SK-N-SH treated with all-trans-retinoic acid at 6 μM for 48 hours (cell line): ENCODE data around the gene MMUT.

ENCODE experiments used
- ATAC-seq: fragments of 200-7000 bp; cut with Tn5 transposase; 3 replicates; pipeline ENCODE4 v1.9.1; 2020; ENCODE audit warnings: mild to moderate bottlenecking, moderate library complexity
- ARNTL ChIP-seq: fragments of 450-650 bp; formaldehyde crosslinking; IDR thresholded peaks from 2 replicates; pipeline ENCODE4 v1.5.0; 2020; ENCODE audit warnings: low read depth, mild to moderate bottlenecking, moderate library complexity, borderline replicate concordance
- CREB5 ChIP-seq: fragments of 250-450 bp; sonication (Bioruptor Pico); IDR thresholded peaks from 2 replicates; pipeline ENCODE4 v1.5.1; 2020; ENCODE audit warnings: low read depth, mild to moderate bottlenecking, moderate library complexity
- CSDC2 ChIP-seq: fragments of 250-450 bp; sonication (Bioruptor Pico); IDR thresholded peaks from 2 replicates; pipeline ENCODE4 v1.5.0; 2020; ENCODE audit warnings: mild to moderate bottlenecking, moderate library complexity
- CSRNP3 ChIP-seq: fragments of 250-450 bp; sonication (Bioruptor Pico); IDR thresholded peaks from 2 replicates; pipeline ENCODE4 v1.5.1; 2021; ENCODE audit warnings: mild to moderate bottlenecking, moderate library complexity
- ESRRG ChIP-seq: fragments of 250-450 bp; sonication (Bioruptor Pico); IDR thresholded peaks from 2 replicates; pipeline ENCODE4 v1.6.1; 2021; ENCODE audit warnings: mild to moderate bottlenecking
- GLIS3 ChIP-seq: fragments of 250-450 bp; sonication (Bioruptor Pico); IDR thresholded peaks from 2 replicates; pipeline ENCODE4 v1.5.0; 2020; ENCODE audit warnings: mild to moderate bottlenecking, moderate library complexity
- ISL1 ChIP-seq: fragments of 250-450 bp; sonication (Bioruptor Pico); IDR thresholded peaks from 2 replicates; pipeline ENCODE4 v2.1.2; 2022; ENCODE audit warnings: mild to moderate bottlenecking, moderate library complexity
- OSR1 ChIP-seq: fragments of 250-450 bp; sonication (Bioruptor Pico); IDR thresholded peaks from 2 replicates; pipeline ENCODE4 v1.8.0; 2022; ENCODE audit warnings: moderate library complexity, mild to moderate bottlenecking, inconsistent platforms
- POU6F1 ChIP-seq: fragments of 250-450 bp; sonication (Bioruptor Pico); IDR thresholded peaks from 2 replicates; pipeline ENCODE4 v1.8.0; 2021; ENCODE audit warnings: low read depth, mild to moderate bottlenecking, moderate library complexity, borderline replicate concordance
- PPARA ChIP-seq: fragments of 250-450 bp; sonication (Bioruptor Pico); IDR thresholded peaks from 2 replicates; pipeline ENCODE4 v1.5.0; 2020; ENCODE audit warnings: mild to moderate bottlenecking, borderline replicate concordance
- RARB ChIP-seq: fragments of 250-450 bp; sonication (Bioruptor Pico); IDR thresholded peaks from 2 replicates; pipeline ENCODE4 v1.8.0; 2021; ENCODE audit warnings: mild to moderate bottlenecking, moderate library complexity
- SNAI2 ChIP-seq: fragments of 250-450 bp; sonication (Bioruptor Pico); IDR thresholded peaks from 2 replicates; pipeline ENCODE4 v1.5.0; 2020; ENCODE audit warnings: mild to moderate bottlenecking, moderate library complexity
- TCF4 ChIP-seq: fragments of 250-450 bp; sonication (Bioruptor Pico); IDR thresholded peaks from 2 replicates; pipeline ENCODE4 v1.8.0; 2021; ENCODE audit warnings: mild to moderate bottlenecking, moderate library complexity, borderline replicate concordance
- TOX ChIP-seq: fragments of 250-450 bp; sonication (Bioruptor Pico); IDR thresholded peaks from 2 replicates; pipeline ENCODE4 v1.8.0; 2021; ENCODE audit warnings: mild to moderate bottlenecking, moderate library complexity, borderline replicate concordance
- ZFP3 ChIP-seq: fragments of 250-450 bp; sonication (Bioruptor Pico); IDR thresholded peaks from 2 replicates; pipeline ENCODE4 v1.5.0; 2020; ENCODE audit warnings: mild to moderate bottlenecking, moderate library complexity
- ZFP30 ChIP-seq: fragments of 450-650 bp; formaldehyde crosslinking; IDR thresholded peaks from 2 replicates; pipeline ENCODE4 v1.5.0; 2022; ENCODE audit warnings: mild to moderate bottlenecking, moderate library complexity
- ZNF565 ChIP-seq: fragments of 450-650 bp; formaldehyde crosslinking; conservative IDR thresholded peaks from 2 replicates; pipeline ENCODE4 v1.5.0; 2020; ENCODE audit warnings: low read depth, mild to moderate bottlenecking, moderate library complexity
- ZNF70 ChIP-seq: fragments of 450-650 bp; formaldehyde crosslinking; IDR thresholded peaks from 2 replicates; pipeline ENCODE4 v1.5.0; 2020; ENCODE audit warnings: mild to moderate bottlenecking, moderate library complexity
- ZNF8 ChIP-seq: fragments of 450-650 bp; formaldehyde crosslinking; IDR thresholded peaks from 2 replicates; pipeline ENCODE4 v1.5.0; 2020; ENCODE audit warnings: mild to moderate bottlenecking, moderate library complexity
- TF ChIP-seq, protein P1 (sequence below): fragments of 250-450 bp; sonication (Bioruptor Pico); IDR thresholded peaks from 2 replicates; pipeline ENCODE4 v1.5.0; 2020; ENCODE audit warnings: mild to moderate bottlenecking, moderate library complexity

Gene MMUT

GRCh38 chr6:49453221-49453620 lies 9.8 kb downstream of the MMUT start:
- TF ChIP-seq POU6F1 (no peak), GLIS3 (CRISPR knock-in tag) (no peak), ZNF565 (CRISPR knock-in tag) (no peak), CSRNP3 (CRISPR knock-in tag) (no peak), ZFP30 (CRISPR knock-in tag) (no peak), OSR1 (CRISPR knock-in tag) (no peak), ZNF8 (CRISPR knock-in tag) (no peak), TCF4 (no peak), ZNF70 (no peak), CREB5 (no peak), ESRRG (no peak), PPARA (CRISPR knock-in tag) (no peak), ARNTL (CRISPR knock-in tag) (no peak), ISL1 (CRISPR knock-in tag) (no peak), TOX (CRISPR knock-in tag) (no peak), SNAI2 (CRISPR knock-in tag) (no peak), ZFP3 (CRISPR knock-in tag) (no peak), CSDC2 (CRISPR knock-in tag) (no peak)
- TF ChIP-seq, protein P1, sequence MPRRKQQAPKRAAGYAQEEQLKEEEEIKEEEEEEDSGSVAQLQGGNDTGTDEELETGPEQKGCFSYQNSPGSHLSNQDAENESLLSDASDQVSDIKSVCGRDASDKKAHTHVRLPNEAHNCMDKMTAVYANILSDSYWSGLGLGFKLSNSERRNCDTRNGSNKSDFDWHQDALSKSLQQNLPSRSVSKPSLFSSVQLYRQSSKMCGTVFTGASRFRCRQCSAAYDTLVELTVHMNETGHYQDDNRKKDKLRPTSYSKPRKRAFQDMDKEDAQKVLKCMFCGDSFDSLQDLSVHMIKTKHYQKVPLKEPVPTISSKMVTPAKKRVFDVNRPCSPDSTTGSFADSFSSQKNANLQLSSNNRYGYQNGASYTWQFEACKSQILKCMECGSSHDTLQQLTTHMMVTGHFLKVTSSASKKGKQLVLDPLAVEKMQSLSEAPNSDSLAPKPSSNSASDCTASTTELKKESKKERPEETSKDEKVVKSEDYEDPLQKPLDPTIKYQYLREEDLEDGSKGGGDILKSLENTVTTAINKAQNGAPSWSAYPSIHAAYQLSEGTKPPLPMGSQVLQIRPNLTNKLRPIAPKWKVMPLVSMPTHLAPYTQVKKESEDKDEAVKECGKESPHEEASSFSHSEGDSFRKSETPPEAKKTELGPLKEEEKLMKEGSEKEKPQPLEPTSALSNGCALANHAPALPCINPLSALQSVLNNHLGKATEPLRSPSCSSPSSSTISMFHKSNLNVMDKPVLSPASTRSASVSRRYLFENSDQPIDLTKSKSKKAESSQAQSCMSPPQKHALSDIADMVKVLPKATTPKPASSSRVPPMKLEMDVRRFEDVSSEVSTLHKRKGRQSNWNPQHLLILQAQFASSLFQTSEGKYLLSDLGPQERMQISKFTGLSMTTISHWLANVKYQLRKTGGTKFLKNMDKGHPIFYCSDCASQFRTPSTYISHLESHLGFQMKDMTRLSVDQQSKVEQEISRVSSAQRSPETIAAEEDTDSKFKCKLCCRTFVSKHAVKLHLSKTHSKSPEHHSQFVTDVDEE: no peak
- ATAC-seq: peak; percentile 37; the same call in 1 of the 3 replicates

DNA sequence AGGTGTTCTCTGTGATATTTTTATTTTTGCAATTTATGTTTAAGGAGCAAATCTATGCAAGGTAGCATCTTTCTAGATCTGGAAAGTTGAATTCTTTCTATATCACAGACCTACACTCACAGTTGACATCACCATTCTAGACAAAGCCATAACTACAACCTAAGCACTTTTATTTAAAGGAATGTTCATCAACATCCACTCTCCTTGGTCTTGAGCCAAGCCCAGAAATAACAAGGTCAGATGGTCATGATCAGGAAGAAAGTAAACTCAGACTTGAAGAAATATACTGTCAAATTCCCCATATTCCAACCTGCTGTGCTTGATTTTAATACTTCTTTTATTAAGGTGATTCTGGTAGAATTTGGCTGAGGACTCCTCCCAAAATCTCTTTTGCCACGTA lies 32.2 kb downstream of the MMUT start:
- TF ChIP-seq OSR1 (CRISPR knock-in tag) (no peak), GLIS3 (CRISPR knock-in tag) (no peak), CREB5 (no peak), SNAI2 (CRISPR knock-in tag) (no peak), ZFP3 (CRISPR knock-in tag) (no peak)
- TF ChIP-seq, protein P1: no peak
- no peak for ATAC-seq

DNA sequence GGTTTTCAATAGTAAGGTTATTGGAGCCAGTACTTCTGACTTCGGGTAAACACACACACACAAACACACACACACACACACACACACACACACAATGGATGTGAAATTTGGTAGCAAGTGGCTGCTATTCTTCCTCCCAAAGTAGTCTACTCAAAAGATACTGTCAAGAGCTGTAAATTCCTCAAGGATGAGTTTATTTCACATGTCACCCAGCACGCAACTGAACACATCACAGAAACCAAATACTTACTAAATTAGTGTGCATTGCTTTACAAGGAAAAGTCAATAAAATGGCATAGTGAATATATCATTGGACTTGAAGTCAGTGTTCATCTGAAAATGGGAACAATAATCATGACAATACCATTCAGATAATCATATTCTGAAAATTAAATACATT lies 32.9 kb downstream of the MMUT start:
- TF ChIP-seq ZNF70: no peak
- no peak for TF ChIP-seq TOX (CRISPR knock-in tag)
- TF ChIP-seq ISL1 (CRISPR knock-in tag): no peak
- TF ChIP-seq ZNF8 (CRISPR knock-in tag): no peak
- TF ChIP-seq ZFP30 (CRISPR knock-in tag): no peak
- no peak for TF ChIP-seq ARNTL (CRISPR knock-in tag)
- no peak for TF ChIP-seq ESRRG
- no peak for TF ChIP-seq CSDC2 (CRISPR knock-in tag)
- no peak for TF ChIP-seq RARB (CRISPR knock-in tag)
- no peak for ATAC-seq
